ENCODE measurements around the gene ZNF518A. TPM values are rescaled to one million over a fixed set of nuclear protein-coding genes. Genes with fewer than 3 reads are reported as not detected.

Gene ZNF518A
- total and polyA plus RNA-seq, 10 of the 15 experiments (the other 5 are each of a cell fraction or from before 2014, with no cell fraction given), result 3.7 to 24.4 (median 15.4) TPM

GRCh38 chr10:96153070-96153469 lies 23.0 kb downstream of the ZNF518A start:
- Histone ChIP-seq H3K27ac (ENCODE audit: control insufficient read depth, insufficient read depth) (no peak overlapping the region), H3K4me3 (no peak overlapping the region), H3K4me1 (ENCODE audit: control insufficient read depth, insufficient read depth, low read length) (no peaks in the 10 kb centered on the region), H4K20me1 (ENCODE audit: control insufficient read depth, insufficient read depth) (no peaks in the 10 kb centered on the region), H3K9ac (ENCODE audit: control insufficient read depth, insufficient read depth, low read length) (no peak overlapping the region), H3K4me2 (ENCODE audit: control insufficient read depth, insufficient read depth) (no peak overlapping the region), H3K36me3 (ENCODE audit: control insufficient read depth in 2 of 2, insufficient read depth in 2 of 2, low read length in 1 of 2) (peaks cover 0 to 16% of the 10 kb centered on the region in 2 experiments), H3K9me3 (replicated peaks; ENCODE audit: control insufficient read depth, insufficient read depth, low read length) (no peaks in the 10 kb centered on the region), H2AFZ (ENCODE audit: control insufficient read depth, low read depth, low read length) (no peak overlapping the region), H3K27me3 (replicated peaks in 1 of 2; ENCODE audit: control insufficient read depth in 2 of 2, insufficient read depth in 2 of 2, low read length in 1 of 2) (no peaks in the 10 kb centered on the region), H3K79me2 (ENCODE audit: control insufficient read depth, insufficient read depth, low read length) (no peaks in the 10 kb centered on the region)
- FAIRE-seq (no peak), DNase-seq (ENCODE audit: low read depth, low spot score) (no peak), ATAC-seq (no peak)
- TF ChIP-seq ZNF207 (IDR thresholded peaks at IDR 0.05; ENCODE audit: borderline replicate concordance) (no peak), POU2F2 (IDR thresholded peaks at IDR 0.05; ENCODE audit: borderline replicate concordance, low read depth, low read length) (no peak), GATAD2B (conservative IDR thresholded peaks at IDR 0.05; ENCODE audit: low read depth) (no peak), ATF3 (IDR thresholded peaks at IDR 0.05; ENCODE audit: borderline replicate concordance, extremely low read depth, low read depth, low read length) (no peak), RUNX3 (IDR thresholded peaks at IDR 0.05; ENCODE audit: low read length) (no peak)
- TF ChIP-seq, protein P1, sequence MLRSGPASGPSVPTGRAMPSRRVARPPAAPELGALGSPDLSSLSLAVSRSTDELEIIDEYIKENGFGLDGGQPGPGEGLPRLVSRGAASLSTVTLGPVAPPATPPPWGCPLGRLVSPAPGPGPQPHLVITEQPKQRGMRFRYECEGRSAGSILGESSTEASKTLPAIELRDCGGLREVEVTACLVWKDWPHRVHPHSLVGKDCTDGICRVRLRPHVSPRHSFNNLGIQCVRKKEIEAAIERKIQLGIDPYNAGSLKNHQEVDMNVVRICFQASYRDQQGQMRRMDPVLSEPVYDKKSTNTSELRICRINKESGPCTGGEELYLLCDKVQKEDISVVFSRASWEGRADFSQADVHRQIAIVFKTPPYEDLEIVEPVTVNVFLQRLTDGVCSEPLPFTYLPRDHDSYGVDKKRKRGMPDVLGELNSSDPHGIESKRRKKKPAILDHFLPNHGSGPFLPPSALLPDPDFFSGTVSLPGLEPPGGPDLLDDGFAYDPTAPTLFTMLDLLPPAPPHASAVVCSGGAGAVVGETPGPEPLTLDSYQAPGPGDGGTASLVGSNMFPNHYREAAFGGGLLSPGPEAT (IDR thresholded peaks at IDR 0.05; ENCODE audit: low read depth), result no peak
- intact Hi-C loops (cut with micrococcal nuclease; ENCODE audit: unreplicated experiment), result loop anchor here (5.0 kb wide), 1 partner anchor 136 kb away; no protein-coding TSS in a partner anchor
- CTCF ChIA-PET, result no interaction called here
- POLR2A ChIA-PET, result no interaction called here
- RAD21 ChIA-PET (ENCODE audit: unreplicated experiment), result interaction anchor here (1.0 kb wide), 1 partner anchor 15 kb away, joined by 3 read pairs; no protein-coding TSS in a partner anchor
- BruUV-seq (replicated peaks), result no TSS peak
- WGBS (ENCODE audit: insufficient coverage, insufficient replicate concordance, low lambda C conversion rate, missing lambda C conversion rate), result 0% methylated on average over 1 of the region's 1 CpG
- in situ Hi-C loops (cut with MboI), result no loop called here
- SMC1A ChIA-PET (ENCODE audit: uncharacterized antibody, unreplicated experiment), result interaction anchor here (0.9 kb wide), 1 partner anchor 15 kb away, joined by 4 read pairs; no protein-coding TSS in a partner anchor

All from GM12878 (cell line).